Measurements from ENCODE around the gene HOGA1. TPM values are rescaled to one million over a fixed set of nuclear protein-coding genes. Genes with fewer than 3 reads are reported as not detected.
"Not testable (repeated sequence)": the region's sequence is repeated elsewhere in the genome, so short reads cannot be mapped to it uniquely, and the experiment has no call there.

Gene HOGA1
- total RNA-seq, 1 experiment from 2014 or later = 6.3 TPM

- not testable (repeated sequence) for DNase-seq (ENCODE audit: low spot score)
Observed at GRCh38 chr10:97554336-97554735, 29.9 kb upstream of the HOGA1 start.

- DNase-seq (ENCODE audit: low spot score) = not testable (repeated sequence)
Observed at GRCh38 chr10:97555541-97555940, 28.6 kb upstream of the HOGA1 start.

GRCh38 chr10:97560731-97561381 lies 23.3 kb upstream of the HOGA1 start:
- not testable (repeated sequence) for DNase-seq (ENCODE audit: low spot score)

GRCh38 chr10:97561386-97562077 lies 22.7 kb upstream of the HOGA1 start:
- not testable (repeated sequence) for DNase-seq (ENCODE audit: low spot score)

- not testable (repeated sequence) for DNase-seq (ENCODE audit: low spot score)
Observed at GRCh38 chr10:97562329-97562728, 21.9 kb upstream of the HOGA1 start.

- DNase-seq (ENCODE audit: low spot score) = no peak
Observed at GRCh38 chr10:97563337-97563736, 20.9 kb upstream of the HOGA1 start.

GRCh38 chr10:97564776-97565175 lies 19.4 kb upstream of the HOGA1 start:
- DNase-seq (ENCODE audit: low spot score) = peak; percentile 59

- no peak for DNase-seq (ENCODE audit: low spot score)
Observed at GRCh38 chr10:97566336-97566996, 17.7 kb upstream of the HOGA1 start.

- DNase-seq (ENCODE audit: low spot score) = no peak
Observed at GRCh38 chr10:97567891-97568290, 16.3 kb upstream of the HOGA1 start.

GRCh38 chr10:97570146-97570788 lies 13.9 kb upstream of the HOGA1 start:
- no peak for DNase-seq (ENCODE audit: low spot score)

GRCh38 chr10:97570789-97571471 lies 13.3 kb upstream of the HOGA1 start:
- no peak for DNase-seq (ENCODE audit: low spot score)

- DNase-seq (ENCODE audit: low spot score) = peak; percentile 16
Observed at GRCh38 chr10:97571622-97572021, 12.6 kb upstream of the HOGA1 start.

- peak; percentile 86 for DNase-seq (ENCODE audit: low spot score)
Observed at GRCh38 chr10:97572214-97572989, 11.8 kb upstream of the HOGA1 start, which contains the start of gene ANKRD2. TSS of gene ANKRD2 (plus strand) at chr10:97572779. CDS start at chr10:97572789, 10 bp downstream.

- peak; percentile 40 for DNase-seq (ENCODE audit: low spot score)
Observed at GRCh38 chr10:97573021-97573420, 11.2 kb upstream of the HOGA1 start.

GRCh38 chr10:97573672-97574071 lies 10.5 kb upstream of the HOGA1 start:
- no peak for DNase-seq (ENCODE audit: low spot score)

GRCh38 chr10:97574374-97575126 lies 9.6 kb upstream of the HOGA1 start:
- peak; percentile 100 for DNase-seq (ENCODE audit: low spot score)

- no peak for DNase-seq (ENCODE audit: low spot score)
Observed at GRCh38 chr10:97575127-97575668, 9.0 kb upstream of the HOGA1 start.

- DNase-seq (ENCODE audit: low spot score) = not testable (repeated sequence)
Observed at GRCh38 chr10:97576487-97576886, 7.7 kb upstream of the HOGA1 start.

- DNase-seq (ENCODE audit: low spot score) = no peak
Observed at GRCh38 chr10:97577701-97578100, 6.5 kb upstream of the HOGA1 start.
